ENCODE data around the gene TLR1. TPM values are rescaled to one million over a fixed set of nuclear protein-coding genes. Genes with fewer than 3 reads are reported as not detected.

The TLR1 gene
- total RNA-seq, 2 experiments from 2014 or later: 16.2 to 16.3 TPM

- ChIA-PET CTCF (no interaction called here), POLR2A (no interaction called here)
- no peak for TF ChIP-seq CTCF (IDR thresholded peaks at IDR 0.05)
- Mint-ChIP-seq H3K9me3 (peaks cover 12% of the 10 kb centered on the region), H3K27me3 (no peaks in the 10 kb centered on the region), H3K4me3 (no peak overlapping the region), H3K27ac (no peak overlapping the region), H3K36me3 (ENCODE audit: low read depth) (peaks cover 8% of the 10 kb centered on the region), H3K4me1 (ENCODE audit: low read depth) (peaks cover 5% of the 10 kb centered on the region)
- H3K36me3 ChIP-seq (ENCODE audit: insufficient read depth, low read length): no peaks in the 10 kb centered on the region
- H3K9me3 ChIP-seq (ENCODE audit: control insufficient read depth in 1 of 2, insufficient read depth in 1 of 2, low read length in 2 of 2): peaks cover 0 to 10% of the 10 kb centered on the region in 2 experiments
- H3K4me3 ChIP-seq (ENCODE audit: low read length): no peak overlapping the region
- no peaks in the 10 kb centered on the region for H3K27me3 ChIP-seq (ENCODE audit: control insufficient read depth in 1 of 2, insufficient read depth in 2 of 2, low read length in 2 of 2)
- intact Hi-C loops (cut with DNase I, micrococcal nuclease): no loop called here
- no peak for ATAC-seq (ENCODE audit: poor library complexity)
- H3K27ac ChIP-seq (ENCODE audit: low read depth in 1 of 2, low read length in 2 of 2): no peak overlapping the region
- no peaks in the 10 kb centered on the region for H3K4me1 ChIP-seq (ENCODE audit: insufficient read depth, low read length)
- no peak for DNase-seq
These were observed 57.0 kb downstream of the TLR1 start for GRCh38 chr4:38747629-38748028.

Other genes with a start within 250 kb of the TLR1 start
- gene KLF3, start 140.6 kb downstream of the TLR1 start, total RNA-seq: 100 to 1,000 TPM; 203 to 204 TPM
- not detected for gene TLR10, start 21.8 kb downstream of the TLR1 start, total RNA-seq
- gene TLR6, start 52.0 kb upstream of the TLR1 start, total RNA-seq: 1 to 10 TPM in 1 of 2 experiments, under 1 TPM in 1; 0.69 to 1.3 TPM
- not detected for gene FAM114A1, start 63.0 kb upstream of the TLR1 start, total RNA-seq
- gene TMEM156, start 227.6 kb upstream of the TLR1 start, total RNA-seq: 10 to 100 TPM; 18.4 TPM